Measurements from ENCODE around the gene AP3B1. TPM values are rescaled to one million over a fixed set of nuclear protein-coding genes. Genes with fewer than 3 reads are reported as not detected.

AP3B1 gene
- total RNA-seq, 1 donor from 2014 or later = 53.4 TPM

GRCh38 chr5:78288246-78288645 is 6.3 kb downstream of the AP3B1 start:
- no peak for DNase-seq (ENCODE audit: low read depth, low spot score)

- peak; percentile 13 for DNase-seq (ENCODE audit: low read depth, low spot score)
Observed at GRCh38 chr5:78287833-78288232, 6.7 kb downstream of the AP3B1 start.

GRCh38 chr5:78287169-78287568 is 7.3 kb downstream of the AP3B1 start:
- DNase-seq (ENCODE audit: low read depth, low spot score) = no peak

- DNase-seq (ENCODE audit: low read depth, low spot score) = no peak
Observed at GRCh38 chr5:78286290-78286689, 8.2 kb downstream of the AP3B1 start.

GRCh38 chr5:78283802-78284201 is 10.7 kb downstream of the AP3B1 start:
- DNase-seq (ENCODE audit: low read depth, low spot score) = no peak

GRCh38 chr5:78283105-78283504 is 11.4 kb downstream of the AP3B1 start:
- no peak for DNase-seq (ENCODE audit: low read depth, low spot score)

GRCh38 chr5:78280261-78280660 is 14.2 kb downstream of the AP3B1 start:
- no peak for DNase-seq (ENCODE audit: low read depth, low spot score)

- no peak for DNase-seq (ENCODE audit: low read depth, low spot score)
Observed at GRCh38 chr5:78279194-78279593, 15.3 kb downstream of the AP3B1 start.

- DNase-seq (ENCODE audit: low read depth, low spot score) = no peak
Observed at GRCh38 chr5:78277715-78278114, 16.8 kb downstream of the AP3B1 start.

GRCh38 chr5:78275998-78276543 is 18.4 kb downstream of the AP3B1 start:
- DNase-seq (ENCODE audit: low read depth, low spot score) = no peak

GRCh38 chr5:78274540-78275197 is 19.8 kb downstream of the AP3B1 start:
- no peak for DNase-seq (ENCODE audit: low read depth, low spot score)

GRCh38 chr5:78273436-78273835 is 21.1 kb downstream of the AP3B1 start:
- DNase-seq (ENCODE audit: low read depth, low spot score) = no peak

- DNase-seq (ENCODE audit: low read depth, low spot score) = no peak
Observed at GRCh38 chr5:78271766-78272165, 22.7 kb downstream of the AP3B1 start.

GRCh38 chr5:78269088-78269703 is 25.3 kb downstream of the AP3B1 start:
- DNase-seq (ENCODE audit: low read depth, low spot score) = no peak

- no peak for DNase-seq (ENCODE audit: low read depth, low spot score)
Observed at GRCh38 chr5:78268356-78268755, 26.1 kb downstream of the AP3B1 start.

GRCh38 chr5:78265163-78265562 is 29.3 kb downstream of the AP3B1 start:
- DNase-seq (ENCODE audit: low read depth, low spot score) = no peak

GRCh38 chr5:78264600-78264999 is 29.9 kb downstream of the AP3B1 start:
- DNase-seq (ENCODE audit: low read depth, low spot score) = no peak

GRCh38 chr5:78260771-78261170 is 33.7 kb downstream of the AP3B1 start:
- DNase-seq (ENCODE audit: low read depth, low spot score) = no peak

GRCh38 chr5:78253201-78253600 is 41.3 kb downstream of the AP3B1 start:
- DNase-seq (ENCODE audit: low read depth, low spot score) = no peak

- DNase-seq (ENCODE audit: low read depth, low spot score) = no peak
Observed at GRCh38 chr5:78252715-78253114, 41.8 kb downstream of the AP3B1 start.

GRCh38 chr5:78251663-78252284 is 42.7 kb downstream of the AP3B1 start:
- DNase-seq (ENCODE audit: low read depth, low spot score) = no peak

- DNase-seq (ENCODE audit: low read depth, low spot score) = no peak
Observed at GRCh38 chr5:78245136-78245535, 49.4 kb downstream of the AP3B1 start.

GRCh38 chr5:78243639-78244038 is 50.9 kb downstream of the AP3B1 start:
- peak; percentile 45 for DNase-seq (ENCODE audit: low read depth, low spot score)
